GM13977 (cell line): ENCODE results near the gene THOC5.
"Not testable (repeated sequence)": the region's sequence is repeated elsewhere in the genome, so short reads cannot be mapped to it uniquely, and the experiment has no call there.

Experiments used
- DNase-seq: peaks from one replicate; pipeline ENCODE4 v3.0.0; 2012; ENCODE audit warnings: low spot score
- CTCF ChIP-seq: IDR thresholded peaks from 2 replicates; pipeline ENCODE4 v1.5.1; 2012; ENCODE audit warnings: mild to moderate bottlenecking, control low read depth; ENCODE audit not compliant: insufficient read depth; ENCODE audit errors: extremely low read depth, missing control alignments
- in situ Hi-C: fragments of 300-500 bp; cut with MboI; formaldehyde crosslinking; loops from one replicate; pipeline ENCODE4 v1.12.0; 2022; ENCODE audit warnings: low sequenced_read_pairs, low pct_unique_long_range_greater_than_20kb, mixed read lengths, inconsistent platforms; ENCODE audit not compliant: unreplicated experiment

The THOC5 gene

GRCh38 chr22:29555065-29555644, 1.6 kb upstream of the THOC5 start:
- in situ Hi-C loops = no loop called here
- DNase-seq = no peak
- no peak for TF ChIP-seq CTCF

- DNase-seq, in situ Hi-C loops: not testable (repeated sequence)
These were observed 1.2 kb downstream of the THOC5 start for GRCh38 chr22:29552357-29552756.

GRCh38 chr22:29550005-29550404, 3.6 kb downstream of the THOC5 start:
- DNase-seq = no peak
- in situ Hi-C loops = no loop called here
- no peak for TF ChIP-seq CTCF

GRCh38 chr22:29545045-29545444, 8.5 kb downstream of the THOC5 start:
- DNase-seq, in situ Hi-C loops: not testable (repeated sequence)

GRCh38 chr22:29541845-29542244, 11.7 kb downstream of the THOC5 start:
- no peak for DNase-seq
- in situ Hi-C loops = no loop called here
- TF ChIP-seq CTCF = no peak

GRCh38 chr22:29539105-29539504, 14.5 kb downstream of the THOC5 start:
- in situ Hi-C loops = no loop called here
- no peak for TF ChIP-seq CTCF
- no peak for DNase-seq

- TF ChIP-seq CTCF = no peak
- DNase-seq = no peak
- in situ Hi-C loops = no loop called here
These were observed 17.1 kb downstream of the THOC5 start for GRCh38 chr22:29536411-29536810.

- no peak for TF ChIP-seq CTCF
- DNase-seq = no peak
- in situ Hi-C loops = no loop called here
These were observed 22.1 kb downstream of the THOC5 start for GRCh38 chr22:29531419-29531818.
